GM12891 (cell line): ENCODE measurements around the gene F9.

ENCODE experiments used
- POLR2A ChIP-seq: IDR thresholded peaks from 2 replicates; pipeline ENCODE4 v1.6.1; 2011; ENCODE audit warnings: low read depth, low read length, control low read depth
- POLR2AphosphoS5 ChIP-seq: IDR thresholded peaks from 2 replicates; pipeline ENCODE4 v1.6.1; 2011; ENCODE audit warnings: low read depth, low read length, control low read depth
- POU2F2 ChIP-seq: IDR thresholded peaks from 2 replicates; pipeline ENCODE4 v1.6.1; 2011; ENCODE audit warnings: low read depth, mild to moderate bottlenecking, control low read depth, low read length, moderate library complexity
- SPI1 ChIP-seq: IDR thresholded peaks from 2 replicates; pipeline ENCODE4 v1.6.1; 2011; ENCODE audit warnings: low read depth, low read length, control low read depth
- TAF1 ChIP-seq: IDR thresholded peaks from 2 replicates; pipeline ENCODE4 v1.6.1; 2011; ENCODE audit warnings: low read depth, low read length, control low read depth

- TF ChIP-seq TAF1 (no peak), POLR2AphosphoS5 (no peak), POLR2A (no peak), SPI1 (no peak), POU2F2 (no peak)
These were observed 65.5 kb downstream of the F9 start for GRCh38 chrX:139596068-139596467.
